T-helper 22 cell (primary cell): ENCODE data around the gene ANKS1B.
"Not testable (repeated sequence)": the region's sequence is repeated elsewhere in the genome, so short reads cannot be mapped to it uniquely, and the experiment has no call there.

ENCODE experiments used
- DNase-seq: peaks from one replicate; pipeline ENCODE4 v3.0.0-alpha.2; 2020; ENCODE audit warnings: low read depth

The ANKS1B gene

GRCh38 chr12:99984271-99985128 is at the start of gene ANKS1B:
ANKS1B (minus strand) TSS chr12:99984936; CDS start chr12:99984237, 699 bp downstream.
- DNase-seq, result no peak

- no peak for DNase-seq
Observed at GRCh38 chr12:100031836-100032235, 47.1 kb upstream of the ANKS1B start.

- DNase-seq, result no peak
Observed at GRCh38 chr12:100027671-100028070, 42.9 kb upstream of the ANKS1B start.

- no peak for DNase-seq
Observed at GRCh38 chr12:100026241-100026640, 41.5 kb upstream of the ANKS1B start.

- no peak for DNase-seq
Observed at GRCh38 chr12:100024974-100025555, 40.3 kb upstream of the ANKS1B start.

- DNase-seq, result no peak
Observed at GRCh38 chr12:100020370-100020769, 35.6 kb upstream of the ANKS1B start.

- DNase-seq, result no peak
Observed at GRCh38 chr12:100017056-100017455, 32.3 kb upstream of the ANKS1B start.

- not testable (repeated sequence) for DNase-seq
Observed at GRCh38 chr12:100016304-100016703, 31.6 kb upstream of the ANKS1B start.

- not testable (repeated sequence) for DNase-seq
Observed at GRCh38 chr12:100005846-100006245, 21.1 kb upstream of the ANKS1B start.

- DNase-seq, result no peak
Observed at GRCh38 chr12:99997806-99998205, 13.1 kb upstream of the ANKS1B start.

GRCh38 chr12:99996095-99996494 is 11.4 kb upstream of the ANKS1B start:
- DNase-seq, result no peak

- DNase-seq, result no peak
Observed at GRCh38 chr12:99985631-99986030, 895 bp upstream of the ANKS1B start.

- DNase-seq, result no peak
Observed at GRCh38 chr12:99985129-99985570, 414 bp upstream of the ANKS1B start.

GRCh38 chr12:99983456-99984258 is 1.1 kb downstream of the ANKS1B start:
- no peak for DNase-seq

- no peak for DNase-seq
Observed at GRCh38 chr12:99981639-99982190, 3.0 kb downstream of the ANKS1B start.

- no peak for DNase-seq
Observed at GRCh38 chr12:99979471-99979870, 5.3 kb downstream of the ANKS1B start.

- no peak for DNase-seq
Observed at GRCh38 chr12:99978152-99978551, 6.6 kb downstream of the ANKS1B start.

- DNase-seq, result no peak
Observed at GRCh38 chr12:99977550-99977949, 7.2 kb downstream of the ANKS1B start.

GRCh38 chr12:99976762-99977161 is 8.0 kb downstream of the ANKS1B start:
- DNase-seq, result no peak

GRCh38 chr12:99975321-99975720 is 9.4 kb downstream of the ANKS1B start:
- DNase-seq, result no peak

GRCh38 chr12:99974146-99974545 is 10.6 kb downstream of the ANKS1B start:
- no peak for DNase-seq

GRCh38 chr12:99966429-99966828 is 18.3 kb downstream of the ANKS1B start:
- DNase-seq, result no peak
